DOHH2 (cell line): Measurements from ENCODE around the gene P2RY6.

Experiments
- H3F3A ChIP-seq: fragments of 200-600 bp; sonication (generic), shearing (Covaris generic); 2 replicates; pipeline ENCODE4 v1.6.0; 2016; ENCODE audit warnings: antibody characterized with exemption, mild to moderate bottlenecking; ENCODE audit not compliant: control insufficient read depth, insufficient read depth
- H3K27ac ChIP-seq: fragments of 200-600 bp; sonication (generic); 2 replicates; pipeline ENCODE4 v1.5.1; 2014; ENCODE audit warnings: low read depth, mild to moderate bottlenecking, low read length, moderate library complexity
- H3K27me3 ChIP-seq: fragments of 200-600 bp; sonication (generic); 2 replicates; pipeline ENCODE4 v1.6.1; 2014; ENCODE audit warnings: mild to moderate bottlenecking, low read length, mixed read lengths; ENCODE audit not compliant: control insufficient read depth
- H3K36me3 ChIP-seq: fragments of 200-600 bp; sonication (generic); 2 replicates; pipeline ENCODE4 v1.6.1; 2014; ENCODE audit warnings: mild to moderate bottlenecking, low read length, moderate library complexity, mixed read lengths; ENCODE audit not compliant: control insufficient read depth
- H3K4me1 ChIP-seq: fragments of 200-600 bp; sonication (generic); 2 replicates; pipeline ENCODE4 v1.6.1; 2014; ENCODE audit warnings: mild to moderate bottlenecking, low read length, mixed read lengths; ENCODE audit not compliant: control insufficient read depth
- H3K4me2 ChIP-seq: fragments of 200-600 bp; sonication (generic); 2 replicates; pipeline ENCODE4 v1.6.0; 2014; ENCODE audit warnings: mild to moderate bottlenecking, low read length, moderate library complexity
- H3K4me3 ChIP-seq: fragments of 200-600 bp; sonication (generic); 2 replicates; pipeline ENCODE4 v1.5.1; 2014; ENCODE audit warnings: mild to moderate bottlenecking, low read length, mixed read lengths
- H3K79me2 ChIP-seq: fragments of 200-600 bp; sonication (generic); 2 replicates; pipeline ENCODE4 v1.6.1; 2014; ENCODE audit warnings: mild to moderate bottlenecking, low read length, mixed read lengths; ENCODE audit not compliant: control insufficient read depth
- H3K9me2 ChIP-seq: fragments of 200-600 bp; sonication (generic); replicated peaks from 2 replicates; pipeline ENCODE4 v1.6.1; 2014; ENCODE audit warnings: mild to moderate bottlenecking, low read length, mixed read lengths; ENCODE audit not compliant: control insufficient read depth
- H3K9me3 ChIP-seq: fragments of 200-600 bp; sonication (generic); 2 replicates; pipeline ENCODE4 v1.6.1; 2014; ENCODE audit warnings: antibody characterized with exemption, low read length, mixed read lengths; ENCODE audit not compliant: control insufficient read depth, insufficient read depth
- H4K20me1 ChIP-seq: fragments of 200-600 bp; sonication (generic); 2 replicates; pipeline ENCODE4 v1.6.0; 2014; ENCODE audit warnings: low read depth, mild to moderate bottlenecking, antibody characterized with exemption, low read length, moderate library complexity; ENCODE audit not compliant: control insufficient read depth, insufficient read depth
- CTCF ChIP-seq: fragments of 200-600 bp; sonication (generic); IDR thresholded peaks from one replicate; pipeline ENCODE4 v1.5.1; 2014; ENCODE audit warnings: antibody characterized with exemption, mild to moderate bottlenecking, low read depth, low read length; ENCODE audit not compliant: poor library complexity, severe bottlenecking
- EZH2phosphoT487 ChIP-seq: fragments of 200-600 bp; sonication (generic); IDR thresholded peaks from 2 replicates; pipeline ENCODE4 v1.6.1; 2017; ENCODE audit warnings: borderline replicate concordance, mild to moderate bottlenecking, antibody characterized with exemption, low read length, moderate library complexity, mixed read lengths

P2RY6 gene

GRCh38 chr11:73239571-73240189, 32.5 kb upstream of the P2RY6 start:
- Histone ChIP-seq H3K27me3 (no peaks in the 10 kb centered on the region), H3K9me3 (no peaks in the 10 kb centered on the region), H3K4me3 (no peak overlapping the region), H3K36me3 (no peaks in the 10 kb centered on the region), H3K4me1 (peaks cover 9% of the 10 kb centered on the region), H3K4me2 (no peak overlapping the region), H3K79me2 (no peaks in the 10 kb centered on the region), H3K9me2 (no peaks in the 10 kb centered on the region), H3F3A (no peaks in the 10 kb centered on the region), H3K27ac (no peak overlapping the region), H4K20me1 (no peaks in the 10 kb centered on the region; the same call in 1 of the 2 replicates)
- TF ChIP-seq EZH2phosphoT487 (no peak), CTCF (no peak)

- Histone ChIP-seq H3K4me1 (peaks cover 9% of the 10 kb centered on the region), H4K20me1 (no peaks in the 10 kb centered on the region; the same call in 1 of the 2 replicates), H3K27me3 (no peaks in the 10 kb centered on the region), H3K9me2 (no peaks in the 10 kb centered on the region), H3K36me3 (no peaks in the 10 kb centered on the region), H3K4me3 (no peak overlapping the region), H3F3A (no peaks in the 10 kb centered on the region), H3K79me2 (no peaks in the 10 kb centered on the region), H3K4me2 (no peak overlapping the region), H3K27ac (no peak overlapping the region), H3K9me3 (no peaks in the 10 kb centered on the region)
- no peak for TF ChIP-seq EZH2phosphoT487
Measured at GRCh38 chr11:73240190-73240781, 31.9 kb upstream of the P2RY6 start.

- Histone ChIP-seq H3K4me3 (no peak overlapping the region), H4K20me1 (no peaks in the 10 kb centered on the region; the same call in 1 of the 2 replicates), H3K27ac (no peak overlapping the region), H3K36me3 (no peaks in the 10 kb centered on the region), H3K9me3 (no peaks in the 10 kb centered on the region), H3K79me2 (no peaks in the 10 kb centered on the region), H3K4me2 (no peak overlapping the region), H3F3A (no peaks in the 10 kb centered on the region), H3K9me2 (no peaks in the 10 kb centered on the region), H3K4me1 (peaks cover 9% of the 10 kb centered on the region), H3K27me3 (0 out of 2 replicates have a peak, but pooled peaks cover 4% of the 10 kb centered on the region)
- TF ChIP-seq CTCF (no peak), EZH2phosphoT487 (no peak)
Measured at GRCh38 chr11:73241300-73241699, 30.8 kb upstream of the P2RY6 start.
